Endodermal cell (in vitro differentiated cells): ENCODE measurements around the gene BRD3. TPM values are rescaled to one million over a fixed set of nuclear protein-coding genes. Genes with fewer than 3 reads are reported as not detected.
A peak's percentile ranks its signal among the peaks of the same experiment; 100 is the strongest.

Experiments
- DNase-seq: peaks from one replicate; pipeline ENCODE4 v3.0.0-alpha.2; 2017
- H3K27ac ChIP-seq: 2 replicates; pipeline ENCODE4 v1.5.1; 2013; ENCODE audit warnings: mild to moderate bottlenecking, low read depth, low read length, moderate library complexity
- H3K27me3 ChIP-seq: 2 replicates; pipeline ENCODE4 v1.6.1; 2013; ENCODE audit warnings: mild to moderate bottlenecking, low read length, moderate library complexity; ENCODE audit not compliant: insufficient read depth, control insufficient read depth, poor library complexity, severe bottlenecking
- H3K36me3 ChIP-seq: 2 replicates; pipeline ENCODE4 v1.7.0; 2013; ENCODE audit warnings: mild to moderate bottlenecking, low read length, moderate library complexity; ENCODE audit not compliant: control insufficient read depth, insufficient read depth
- H3K4me1 ChIP-seq: one replicate; pipeline ENCODE4 v1.7.0; 2013; ENCODE audit warnings: low read length; ENCODE audit not compliant: control insufficient read depth, insufficient read depth
- H3K4me3 ChIP-seq: 2 replicates; pipeline ENCODE4 v1.5.1; 2013; ENCODE audit warnings: mild to moderate bottlenecking, low read length, moderate library complexity
- H3K9ac ChIP-seq: 2 replicates; pipeline ENCODE4 v1.6.1; 2013; ENCODE audit warnings: mild to moderate bottlenecking, low read length, moderate library complexity; ENCODE audit not compliant: poor library complexity, severe bottlenecking; ENCODE audit errors: extremely low read depth
- H3K9me3 ChIP-seq: 2 replicates; pipeline ENCODE4 v1.6.1; 2013; ENCODE audit warnings: mild to moderate bottlenecking, low read length, moderate library complexity; ENCODE audit not compliant: control insufficient read depth
- H3K27ac Mint-ChIP-seq: 2 replicates; pipeline ENCODE4 v1.8.0; 2020; ENCODE audit warnings: mixed read lengths
- H3K27me3 Mint-ChIP-seq: 2 replicates; pipeline ENCODE4 v1.8.0; 2021; ENCODE audit warnings: mild to moderate bottlenecking, mixed read lengths; ENCODE audit not compliant: insufficient read depth
- H3K36me3 Mint-ChIP-seq: 2 replicates; pipeline ENCODE4 v1.8.0; 2020; ENCODE audit warnings: low read depth, mixed read lengths
- H3K4me1 Mint-ChIP-seq: 2 replicates; pipeline ENCODE4 v1.8.0; 2020; ENCODE audit warnings: mixed read lengths
- H3K4me3 Mint-ChIP-seq: 2 replicates; pipeline ENCODE4 v1.8.0; 2020; ENCODE audit warnings: mild to moderate bottlenecking, moderate library complexity, mixed read lengths
- H3K9me3 Mint-ChIP-seq: 2 replicates; pipeline ENCODE4 v1.8.0; 2020; ENCODE audit warnings: mild to moderate bottlenecking, mixed read lengths
- WGBS, 2 experiments: methylation state at CpG; one replicate each; pipeline versions ENCODE4 v1.1.5 to v1.1.7; 2013; ENCODE audit warnings: missing lambda C conversion rate in 2 of 2, mixed read lengths in 1 of 2; ENCODE audit not compliant: insufficient coverage in 1 of 2, insufficient read length in 1 of 2; 5-methylcytosine and 5-hydroxymethylcytosine counted together
- total RNA-seq, 2 donors: library from RNA; stranded (reverse); fragmentation: NEBNext Ultra II Directional in 1 of 2; extraction: Animal tissue kit (Norgen Biotek cat#: 25700) in 1 of 2; gene quantifications; 2 replicates in 1 of 2; 3 replicates in 1 of 2; pipeline ENCODE4 v1.2.1, GENCODE V29; 2021
- TF ChIP-seq, protein P1 (sequence below): fragments of 200-600 bp; sonication (generic); conservative IDR thresholded peaks from 2 replicates; pipeline ENCODE4 v1.5.0; 2021; ENCODE audit warnings: antibody characterized with exemption, mild to moderate bottlenecking

The BRD3 gene
- total RNA-seq, 2 donors from 2014 or later, result 92.3 to 103 TPM

DNA sequence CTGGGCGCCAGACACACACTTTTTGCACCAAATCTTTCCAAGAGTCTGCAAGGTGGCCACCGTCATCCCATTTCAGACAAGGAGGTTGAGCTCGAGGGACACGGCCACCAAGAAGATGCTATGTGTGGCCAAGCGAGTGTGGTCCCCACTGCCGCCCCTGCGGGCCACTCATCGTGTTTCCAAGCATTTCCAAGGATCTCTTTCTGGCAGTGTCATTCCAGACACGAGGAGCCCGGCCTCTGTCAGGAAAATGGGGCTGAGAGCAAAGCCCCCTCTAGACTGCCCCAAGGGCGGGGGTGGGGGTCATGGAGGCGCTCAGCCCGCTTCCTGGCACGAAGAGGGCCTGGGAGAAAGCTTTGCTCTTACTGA is 86.3 kb downstream of the BRD3 start:
- TF ChIP-seq, protein P1, sequence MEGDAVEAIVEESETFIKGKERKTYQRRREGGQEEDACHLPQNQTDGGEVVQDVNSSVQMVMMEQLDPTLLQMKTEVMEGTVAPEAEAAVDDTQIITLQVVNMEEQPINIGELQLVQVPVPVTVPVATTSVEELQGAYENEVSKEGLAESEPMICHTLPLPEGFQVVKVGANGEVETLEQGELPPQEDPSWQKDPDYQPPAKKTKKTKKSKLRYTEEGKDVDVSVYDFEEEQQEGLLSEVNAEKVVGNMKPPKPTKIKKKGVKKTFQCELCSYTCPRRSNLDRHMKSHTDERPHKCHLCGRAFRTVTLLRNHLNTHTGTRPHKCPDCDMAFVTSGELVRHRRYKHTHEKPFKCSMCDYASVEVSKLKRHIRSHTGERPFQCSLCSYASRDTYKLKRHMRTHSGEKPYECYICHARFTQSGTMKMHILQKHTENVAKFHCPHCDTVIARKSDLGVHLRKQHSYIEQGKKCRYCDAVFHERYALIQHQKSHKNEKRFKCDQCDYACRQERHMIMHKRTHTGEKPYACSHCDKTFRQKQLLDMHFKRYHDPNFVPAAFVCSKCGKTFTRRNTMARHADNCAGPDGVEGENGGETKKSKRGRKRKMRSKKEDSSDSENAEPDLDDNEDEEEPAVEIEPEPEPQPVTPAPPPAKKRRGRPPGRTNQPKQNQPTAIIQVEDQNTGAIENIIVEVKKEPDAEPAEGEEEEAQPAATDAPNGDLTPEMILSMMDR, result no peak
- no peaks in the 10 kb centered on the region for H3K9me3 ChIP-seq
- no peak overlapping the region for H3K27ac ChIP-seq
- DNase-seq, result no peak
- WGBS, 2 experiments, result 93% methylated on average over 14 of the region's 14 CpGs
- H3K27ac Mint-ChIP-seq, result no peak overlapping the region
- H3K4me1 Mint-ChIP-seq, result peaks cover 14% of the 10 kb centered on the region
- H3K9me3 Mint-ChIP-seq, result no peaks in the 10 kb centered on the region
- no peaks in the 10 kb centered on the region for H3K36me3 ChIP-seq
- H3K4me3 Mint-ChIP-seq, result no peak overlapping the region
- H3K27me3 Mint-ChIP-seq, result no peaks in the 10 kb centered on the region
- no peaks in the 10 kb centered on the region for H3K27me3 ChIP-seq
- H3K36me3 Mint-ChIP-seq, result no peaks in the 10 kb centered on the region
- H3K4me1 ChIP-seq, result no peaks in the 10 kb centered on the region
- H3K4me3 ChIP-seq, result no peak overlapping the region
- H3K9ac ChIP-seq, result no peak overlapping the region

DNA sequence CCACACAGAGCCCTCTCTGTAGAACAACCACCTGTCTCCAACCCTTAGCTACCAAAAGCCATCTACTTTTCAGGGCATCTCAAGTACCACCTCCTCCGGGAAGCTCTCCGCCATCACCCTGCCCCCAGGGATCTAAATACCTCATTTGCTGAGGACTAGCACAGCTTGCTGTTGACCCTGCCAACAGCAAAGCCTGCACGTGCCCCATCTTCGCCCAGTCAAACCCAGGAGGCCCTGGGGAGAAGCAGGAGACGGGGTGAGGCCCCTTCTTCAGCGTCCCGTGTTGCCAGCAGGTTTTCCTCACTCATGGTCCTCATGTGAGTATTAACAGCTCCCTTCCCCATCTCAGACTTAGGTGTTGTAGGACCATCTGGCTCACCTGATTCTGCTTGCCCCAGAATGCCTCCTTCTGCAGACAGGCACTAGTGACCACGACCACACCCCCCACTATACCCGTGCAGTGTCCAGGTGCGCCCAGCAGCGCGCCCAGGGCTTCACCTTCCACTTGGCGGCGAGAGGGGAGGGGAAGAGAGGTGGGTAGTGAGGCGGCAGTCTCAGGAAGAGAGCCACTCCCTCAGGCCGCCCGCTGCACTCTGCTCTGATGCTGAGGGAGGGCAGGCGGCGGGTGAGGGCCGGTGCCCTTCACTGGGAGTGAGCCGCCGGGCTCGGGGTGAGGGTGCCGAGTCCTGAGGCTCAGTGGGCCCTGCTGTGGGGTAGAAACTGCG is 86.8 kb downstream of the BRD3 start:
- Mint-ChIP-seq H3K27ac (peak overlapping the region; percentile 66), H3K4me3 (no peak overlapping the region)
- WGBS, 2 experiments, result 93% methylated on average over 18 to 25 of the region's 25 CpGs

More for the DNA sequence above, 86.8 kb downstream of the BRD3 start:
- H3K4me1 Mint-ChIP-seq, result peaks cover 8% of the 10 kb centered on the region
- H3K27me3 Mint-ChIP-seq, result no peaks in the 10 kb centered on the region
- Histone ChIP-seq H3K27me3 (no peaks in the 10 kb centered on the region), H3K9me3 (no peaks in the 10 kb centered on the region), H3K27ac (no peak overlapping the region), H3K4me3 (no peak overlapping the region), H3K4me1 (no peaks in the 10 kb centered on the region), H3K36me3 (no peaks in the 10 kb centered on the region), H3K9ac (no peak overlapping the region)
- no peaks in the 10 kb centered on the region for H3K9me3 Mint-ChIP-seq
- TF ChIP-seq, protein P1, result no peak
- no peak for DNase-seq
- no peaks in the 10 kb centered on the region for H3K36me3 Mint-ChIP-seq

Other genes with a start within 250 kb of the BRD3 start
- gene VAV2, start 75.7 kb downstream of the BRD3 start, total RNA-seq, result 10 to 100 TPM; 29.8 to 35.9 TPM
- 10 to 100 TPM; 19.0 to 26.5 TPM for gene BRD3OS, start 42.5 kb downstream of the BRD3 start, total RNA-seq
- 10 to 100 TPM; 53.8 to 57.2 TPM for gene WDR5, start 68.1 kb upstream of the BRD3 start, total RNA-seq
- gene RNU6ATAC, start 96.5 kb upstream of the BRD3 start, total RNA-seq, result 100 to 1,000 TPM; 115 to 156 TPM